Immature natural killer cell (primary cell): ENCODE results near the gene ST7L. TPM values are rescaled to one million over a fixed set of nuclear protein-coding genes. Genes with fewer than 3 reads are reported as not detected.

Experiments
- DNase-seq, 3 donors: peaks; one replicate each; pipeline ENCODE4 v3.0.0; 2022; ENCODE audit warnings: mixed read lengths in 1 of 3
- H3K27ac Mint-ChIP-seq, 6 donors: one replicate each; pipeline ENCODE4 v1.8.0; 2020; ENCODE audit warnings: mixed read lengths in 6 of 6, mild to moderate bottlenecking in 5 of 6, inconsistent platforms in 4 of 6, moderate library complexity in 3 of 6
- H3K27me3 Mint-ChIP-seq, 3 donors: one replicate each; pipeline ENCODE4 v1.8.0; 2020 to 2021; ENCODE audit warnings: low read depth in 3 of 3, mild to moderate bottlenecking in 3 of 3, mixed read lengths in 3 of 3, moderate library complexity in 3 of 3, inconsistent platforms in 1 of 3
- H3K36me3 Mint-ChIP-seq, 3 donors: one replicate each; pipeline ENCODE4 v1.8.0; 2020; ENCODE audit warnings: mixed read lengths in 3 of 3, inconsistent platforms in 2 of 3, mild to moderate bottlenecking in 2 of 3
- H3K4me1 Mint-ChIP-seq, 2 donors: one replicate each; pipeline ENCODE4 v1.8.0; 2020; ENCODE audit warnings: inconsistent platforms in 2 of 2, mild to moderate bottlenecking in 2 of 2, mixed read lengths in 2 of 2, moderate library complexity in 1 of 2
- H3K4me3 Mint-ChIP-seq, 5 donors: one replicate each; pipeline ENCODE4 v1.8.0; 2020; ENCODE audit warnings: mild to moderate bottlenecking in 5 of 5, mixed read lengths in 5 of 5, inconsistent platforms in 3 of 5, moderate library complexity in 3 of 5
- H3K9me3 Mint-ChIP-seq, 6 donors: one replicate each; pipeline ENCODE4 v1.8.0; 2020; ENCODE audit warnings: mild to moderate bottlenecking in 6 of 6, mixed read lengths in 6 of 6, inconsistent platforms in 4 of 6, moderate library complexity in 3 of 6
- polyA plus RNA-seq, 3 donors: library from polyadenylated mRNA; unstranded; fragments of 300-500 nt; fragmentation: Illumina TruSeq; gene quantifications; one replicate each; pipeline ENCODE4 v1.2.3, GENCODE V29; 2021

Gene ST7L
- polyA plus RNA-seq, 3 donors from 2014 or later: 8.4 to 15.2 (median 11.4) TPM

DNA sequence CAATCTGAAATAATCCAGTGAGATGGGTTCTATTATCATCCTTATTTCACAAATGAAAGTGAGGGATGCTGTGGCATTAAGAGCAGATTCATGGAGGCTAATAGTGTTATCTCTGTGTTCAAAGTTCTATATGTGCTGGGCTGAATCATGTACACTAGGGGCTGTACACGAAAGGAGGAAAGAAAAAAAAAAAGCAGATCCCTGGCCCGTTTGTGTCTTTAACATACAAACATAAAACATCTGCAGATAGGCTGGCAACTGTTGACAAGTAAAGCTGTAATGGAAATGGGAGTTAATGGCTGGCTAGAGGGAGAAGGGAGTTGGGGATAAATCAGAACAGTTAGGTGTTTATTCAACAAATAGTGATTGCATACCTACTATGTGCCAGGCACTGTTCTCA is 107.0 kb downstream of the ST7L start:
- DNase-seq: no peak
- H3K27me3 Mint-ChIP-seq: peaks cover under 1 to 19% (median 9%) of the 10 kb centered on the region in 3 donors
- no peak overlapping the region for H3K27ac Mint-ChIP-seq
- H3K36me3 Mint-ChIP-seq: no peaks in the 10 kb centered on the region
- no peak overlapping the region for H3K4me3 Mint-ChIP-seq
- peaks cover 0 to 1% (median 0%) of the 10 kb centered on the region in 6 donors for H3K9me3 Mint-ChIP-seq
- H3K4me1 Mint-ChIP-seq: peaks cover 7 to 16% of the 10 kb centered on the region in 2 donors

DNA sequence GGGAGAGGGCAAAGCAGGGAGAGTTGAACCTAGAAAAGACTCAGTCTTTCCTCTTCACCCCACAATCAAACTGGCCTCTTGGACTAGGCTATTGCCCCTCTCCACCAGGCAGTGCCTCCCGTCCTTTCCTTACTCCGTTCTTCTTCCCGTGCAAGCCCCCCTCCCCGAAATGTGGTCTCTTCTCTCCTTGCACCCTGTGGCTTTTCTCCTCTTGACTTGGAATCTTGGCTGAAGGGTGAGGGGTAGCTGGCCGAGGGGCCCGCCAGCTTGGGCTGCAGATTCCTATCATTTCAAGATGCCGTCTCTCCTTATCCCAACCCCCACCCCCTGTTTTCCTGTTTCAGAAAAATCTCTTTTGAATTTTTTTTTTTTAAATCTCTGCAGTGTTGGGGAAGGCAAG is 108.6 kb downstream of the ST7L start:
- no peak for DNase-seq
- peaks cover 7 to 16% of the 10 kb centered on the region in 2 donors for H3K4me1 Mint-ChIP-seq
- H3K36me3 Mint-ChIP-seq: no peaks in the 10 kb centered on the region
- H3K27ac Mint-ChIP-seq: no peak overlapping the region
- H3K4me3 Mint-ChIP-seq: peak overlapping the region in 4 of 5 donors; percentile 11 to 70 (median 55)
- peaks cover 2 to 24% (median 9%) of the 10 kb centered on the region in 3 donors for H3K27me3 Mint-ChIP-seq
- peaks cover 0 to 2% (median 0%) of the 10 kb centered on the region in 6 donors for H3K9me3 Mint-ChIP-seq

GRCh38 chr1:112509660-112510178 is 109.2 kb downstream of the ST7L start:
- H3K36me3 Mint-ChIP-seq: no peaks in the 10 kb centered on the region
- H3K9me3 Mint-ChIP-seq: peaks cover 0 to 2% (median 0%) of the 10 kb centered on the region in 6 donors
- H3K4me3 Mint-ChIP-seq: peak overlapping the region; percentile 49 to 72 (median 68)
- peaks cover 7 to 16% of the 10 kb centered on the region in 2 donors for H3K4me1 Mint-ChIP-seq
- H3K27me3 Mint-ChIP-seq: peaks cover 2 to 20% (median 11%) of the 10 kb centered on the region in 3 donors
- no peak overlapping the region for H3K27ac Mint-ChIP-seq
- DNase-seq: no peak

GRCh38 chr1:112509005-112509659 is 109.8 kb downstream of the ST7L start:
- Mint-ChIP-seq H3K9me3 (peaks cover 0 to 2% (median 0%) of the 10 kb centered on the region in 6 donors), H3K27me3 (peaks cover 2 to 20% (median 13%) of the 10 kb centered on the region in 3 donors), H3K36me3 (no peaks in the 10 kb centered on the region), H3K4me1 (peaks cover 7 to 16% of the 10 kb centered on the region in 2 donors), H3K27ac (no peak overlapping the region), H3K4me3 (peak overlapping the region; percentile 49 to 72 (median 68))
- DNase-seq: peak in 2 of 3 donors; percentile 14 to 15

GRCh38 chr1:112508278-112509004 is 110.5 kb downstream of the ST7L start, which contains the start of gene WNT2B:
TSS of gene WNT2B (plus strand) at chr1:112508965. CDS start at chr1:112509263, 298 bp downstream.
- Mint-ChIP-seq H3K27ac (no peak within 1 kb of the TSS), H3K36me3 (no peaks in the 10 kb centered on the region), H3K4me3 (peak within 1 kb of the TSS; percentile 79 to 85 (median 84)), H3K9me3 (peaks cover 0 to 2% (median 0%) of the 10 kb centered on the region in 6 donors), H3K4me1 (peaks cover 7 to 16% of the 10 kb centered on the region in 2 donors), H3K27me3 (peaks cover 2 to 23% (median 17%) of the 10 kb centered on the region in 3 donors)
- peak; percentile 44 to 57 (median 45) for DNase-seq

- no peak for DNase-seq
- no peak overlapping the region for H3K27ac Mint-ChIP-seq
Measured at GRCh38 chr1:112507921-112508277, 111.0 kb downstream of the ST7L start.

DNA sequence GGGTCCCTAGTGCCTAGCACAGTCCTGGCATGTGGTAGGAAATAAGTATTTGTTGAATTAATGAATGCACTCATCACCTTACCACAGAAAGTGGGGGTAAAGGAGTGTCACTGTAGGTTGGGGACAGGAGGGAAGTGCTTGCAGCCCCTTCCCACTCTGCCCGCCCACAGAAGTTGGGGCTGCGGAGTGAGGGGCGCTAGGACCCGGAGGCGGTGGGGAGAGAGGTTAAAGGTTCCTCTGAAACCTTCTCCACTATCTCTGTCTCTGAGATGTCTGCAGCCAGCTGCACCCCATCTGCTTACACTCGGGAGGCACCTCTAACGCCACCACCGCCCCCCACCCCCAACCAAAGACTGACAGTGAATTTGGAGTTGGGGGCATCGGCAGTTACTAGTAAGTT is 111.6 kb downstream of the ST7L start:
- no peak overlapping the region for H3K27ac Mint-ChIP-seq

More at GRCh38 chr1:112507921-112508277, 111.0 kb downstream of the ST7L start:
- peaks cover 7 to 16% of the 10 kb centered on the region in 2 donors for H3K4me1 Mint-ChIP-seq
- peak overlapping the region; percentile 79 to 85 (median 84) for H3K4me3 Mint-ChIP-seq
- peaks cover 6 to 23% (median 22%) of the 10 kb centered on the region in 3 donors for H3K27me3 Mint-ChIP-seq
- no peaks in the 10 kb centered on the region for H3K36me3 Mint-ChIP-seq
- peaks cover 0 to 2% (median 0%) of the 10 kb centered on the region in 6 donors for H3K9me3 Mint-ChIP-seq

GRCh38 chr1:112506731-112507130 is 112.2 kb downstream of the ST7L start:
- Mint-ChIP-seq H3K36me3 (no peaks in the 10 kb centered on the region), H3K27ac (no peak overlapping the region), H3K9me3 (peaks cover 0 to 2% (median 0%) of the 10 kb centered on the region in 6 donors), H3K4me3 (peak overlapping the region in 1 of 5 donors; percentile 84), H3K27me3 (peaks cover 7 to 22% (median 22%) of the 10 kb centered on the region in 3 donors), H3K4me1 (peaks cover 7 to 19% of the 10 kb centered on the region in 2 donors)
- no peak for DNase-seq

More for the DNA sequence above, 111.6 kb downstream of the ST7L start:
- Mint-ChIP-seq H3K36me3 (no peaks in the 10 kb centered on the region), H3K4me3 (peak overlapping the region; percentile 79 to 85 (median 84)), H3K27me3 (peaks cover 6 to 25% (median 22%) of the 10 kb centered on the region in 3 donors), H3K9me3 (peaks cover 0 to 2% (median 0%) of the 10 kb centered on the region in 6 donors), H3K4me1 (peaks cover 7 to 17% of the 10 kb centered on the region in 2 donors)
- DNase-seq: no peak

GRCh38 chr1:112506306-112506705 is 112.6 kb downstream of the ST7L start:
- no peaks in the 10 kb centered on the region for H3K36me3 Mint-ChIP-seq
- H3K4me1 Mint-ChIP-seq: peaks cover 7 to 21% of the 10 kb centered on the region in 2 donors
- H3K4me3 Mint-ChIP-seq: no peak overlapping the region
- DNase-seq: no peak
- H3K27me3 Mint-ChIP-seq: peaks cover 12 to 22% (median 22%) of the 10 kb centered on the region in 3 donors
- no peak overlapping the region for H3K27ac Mint-ChIP-seq
- H3K9me3 Mint-ChIP-seq: peaks cover 0 to 2% (median 0%) of the 10 kb centered on the region in 6 donors

- Mint-ChIP-seq H3K27me3 (peaks cover 16 to 22% (median 22%) of the 10 kb centered on the region in 3 donors), H3K27ac (no peak overlapping the region), H3K36me3 (no peaks in the 10 kb centered on the region), H3K9me3 (peaks cover 0 to 2% (median 0%) of the 10 kb centered on the region in 6 donors), H3K4me1 (peaks cover 7 to 21% of the 10 kb centered on the region in 2 donors), H3K4me3 (no peak overlapping the region)
- no peak for DNase-seq
Measured at GRCh38 chr1:112505878-112506277, 113.1 kb downstream of the ST7L start.

DNA sequence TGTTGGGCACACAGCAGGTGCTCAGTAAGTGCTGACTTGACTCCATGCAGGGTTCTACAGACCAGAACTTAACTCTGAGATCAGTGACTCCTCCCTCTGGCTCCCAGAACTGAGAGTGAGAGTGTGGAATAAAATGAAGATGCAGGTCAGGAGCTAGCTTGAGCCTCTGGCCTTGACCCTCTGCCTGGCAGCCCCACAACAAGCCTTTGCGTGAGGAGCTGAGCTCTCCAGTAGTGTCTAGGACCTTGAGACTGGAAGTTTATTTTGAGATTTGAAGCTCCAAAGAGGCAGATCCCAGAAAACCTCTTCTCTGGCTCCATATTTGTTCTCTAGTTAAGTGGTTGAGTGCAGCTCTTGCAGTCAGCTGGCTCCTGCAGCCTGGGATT is 113.5 kb downstream of the ST7L start:
- Mint-ChIP-seq H3K27me3 (peaks cover 16 to 22% (median 22%) of the 10 kb centered on the region in 3 donors), H3K9me3 (peaks cover 0 to 2% (median 0%) of the 10 kb centered on the region in 6 donors), H3K4me1 (peaks cover 7 to 21% of the 10 kb centered on the region in 2 donors), H3K4me3 (no peak overlapping the region), H3K27ac (no peak overlapping the region), H3K36me3 (no peaks in the 10 kb centered on the region)
- no peak for DNase-seq

DNA sequence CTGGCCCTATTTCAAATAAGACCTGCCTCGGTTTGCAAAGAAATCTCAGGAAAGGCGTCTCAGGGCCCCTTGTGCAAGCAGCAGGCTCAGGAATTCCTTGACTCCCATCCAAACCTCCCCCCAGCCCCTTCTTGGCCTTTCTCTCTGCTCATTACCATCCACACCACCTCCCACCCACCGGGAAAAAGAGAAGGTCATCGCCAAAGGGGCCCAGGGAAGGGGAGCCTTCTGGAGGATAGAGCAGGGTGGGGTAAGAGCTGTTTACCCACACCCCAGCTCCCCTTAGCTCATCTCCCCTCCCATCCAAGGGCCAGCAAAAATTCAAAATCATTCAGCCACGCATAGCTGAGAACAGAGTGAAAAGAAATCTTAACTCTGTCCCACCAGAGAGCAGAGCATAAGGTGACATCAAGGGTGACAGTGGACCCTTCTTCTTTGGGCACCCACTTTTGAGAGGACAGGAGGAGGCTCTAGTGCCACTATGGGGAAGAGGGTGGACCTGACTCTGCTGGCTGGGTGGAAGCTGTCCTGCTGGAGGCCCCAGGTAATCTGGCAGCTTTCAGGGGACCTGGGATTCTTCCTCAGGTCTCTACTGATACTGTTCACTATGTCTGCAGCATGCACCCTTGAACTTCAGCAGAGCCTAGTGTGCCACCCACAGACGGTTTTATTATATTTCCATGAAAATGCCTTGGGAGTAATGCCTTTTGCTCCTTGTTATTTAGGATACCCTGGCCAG is 114.1 kb downstream of the ST7L start:
- no peaks in the 10 kb centered on the region for H3K36me3 Mint-ChIP-seq
- H3K27me3 Mint-ChIP-seq: peaks cover 16 to 20% (median 18%) of the 10 kb centered on the region in 3 donors
- peaks cover 7 to 21% of the 10 kb centered on the region in 2 donors for H3K4me1 Mint-ChIP-seq
- peaks cover 0 to 2% (median 0%) of the 10 kb centered on the region in 6 donors for H3K9me3 Mint-ChIP-seq
- H3K4me3 Mint-ChIP-seq: no peak overlapping the region
- H3K27ac Mint-ChIP-seq: no peak overlapping the region
- no peak for DNase-seq
